A673 (cell line): ENCODE measurements around the gene COL9A2. TPM values are rescaled to one million over a fixed set of nuclear protein-coding genes. Genes with fewer than 3 reads are reported as not detected.

Experiments
- BruUV-seq: library from RNA; stranded (reverse); fragments of 400-500 nt; replicated peaks from 2 replicates; lab custom pipeline; 2021; lab: Mats Ljungman, UMichigan
- CTCF ChIA-PET: fragments of 300-600 bp; sonication (Branson Sonifier 250); formaldehyde crosslinking; loops from one replicate; lab custom pipeline; 2022; ENCODE audit warnings: antibody characterized with exemption; lab: Charles Lee
- POLR2A ChIA-PET: fragments of 300-600 bp; sonication (Branson Sonifier 250); formaldehyde crosslinking; loops from one replicate; lab custom pipeline; 2022; ENCODE audit warnings: antibody characterized with exemption; ENCODE audit not compliant: low non-redundant PET; lab: Charles Lee
- DNase-seq: peaks from one replicate; pipeline ENCODE4 v3.0.0-alpha.2; 2015; ENCODE audit warnings: low spot score
- H3K27ac ChIP-seq: fragments of 200-600 bp; sonication (generic); 2 replicates; pipeline ENCODE4 v1.5.1; 2016; ENCODE audit warnings: mixed run types, low read depth, mild to moderate bottlenecking, mixed read lengths, antibody characterized with exemption, low read length; ENCODE audit not compliant: poor library complexity, severe bottlenecking
- H3K27me3 ChIP-seq: fragments of 200-600 bp; sonication (generic); replicated peaks from 2 replicates; pipeline ENCODE4 v1.6.1; 2017; ENCODE audit warnings: mixed run types, low read depth, mild to moderate bottlenecking, mixed read lengths, antibody characterized with exemption, low read length; ENCODE audit not compliant: insufficient read depth, poor library complexity
- H3K36me3 ChIP-seq: fragments of 200-600 bp; sonication (generic); 2 replicates; pipeline ENCODE4 v1.6.1; 2016; ENCODE audit warnings: mixed run types, mild to moderate bottlenecking, mixed read lengths, antibody characterized with exemption, low read length; ENCODE audit not compliant: insufficient read depth, poor library complexity, severe bottlenecking
- H3K4me1 ChIP-seq: fragments of 200-600 bp; sonication (generic); 2 replicates; pipeline ENCODE4 v1.6.1; 2017; ENCODE audit warnings: mixed run types, mild to moderate bottlenecking, mixed read lengths, antibody characterized with exemption, low read length; ENCODE audit not compliant: insufficient read depth, poor library complexity, severe bottlenecking
- H3K4me3 ChIP-seq: fragments of 200-600 bp; sonication (generic); 2 replicates; pipeline ENCODE4 v1.5.1; 2016; ENCODE audit warnings: low read depth, mixed run types, mild to moderate bottlenecking, mixed read lengths, low read length; ENCODE audit not compliant: poor library complexity, severe bottlenecking
- H3K9me3 ChIP-seq: fragments of 200-600 bp; sonication (generic); 2 replicates; pipeline ENCODE4 v1.6.1; 2016; ENCODE audit warnings: mixed run types, low read depth, mild to moderate bottlenecking, mixed read lengths, antibody characterized with exemption, low read length; ENCODE audit not compliant: poor library complexity, severe bottlenecking
- EZH2 ChIP-seq: fragments of 200-600 bp; sonication (generic); IDR thresholded peaks from 2 replicates; pipeline ENCODE4 v1.6.1; 2017; ENCODE audit warnings: borderline replicate concordance, low read depth, mild to moderate bottlenecking, mixed read lengths, antibody characterized with exemption, low read length; ENCODE audit not compliant: poor library complexity, severe bottlenecking
- intact Hi-C: fragments of 100-400 bp; cut with micrococcal nuclease; formaldehyde crosslinking; loops from one replicate; pipeline ENCODE4 v1.10.0; 2022; ENCODE audit not compliant: unreplicated experiment
- total RNA-seq: library from RNA; stranded (reverse); gene quantifications from 2 replicates; pipeline ENCODE4 v1.2.3, GENCODE V29; 2021
- TF ChIP-seq, protein P1 (sequence below): fragments of 300-800, 200-600 bp; sonication (generic); conservative IDR thresholded peaks from 2 replicates; pipeline ENCODE4 v1.5.1; 2017; ENCODE audit warnings: low read depth, mild to moderate bottlenecking, antibody characterized with exemption, low read length, moderate library complexity, mixed read lengths

COL9A2 gene
- total RNA-seq, 1 experiment from 2014 or later: 5.2 TPM

DNA sequence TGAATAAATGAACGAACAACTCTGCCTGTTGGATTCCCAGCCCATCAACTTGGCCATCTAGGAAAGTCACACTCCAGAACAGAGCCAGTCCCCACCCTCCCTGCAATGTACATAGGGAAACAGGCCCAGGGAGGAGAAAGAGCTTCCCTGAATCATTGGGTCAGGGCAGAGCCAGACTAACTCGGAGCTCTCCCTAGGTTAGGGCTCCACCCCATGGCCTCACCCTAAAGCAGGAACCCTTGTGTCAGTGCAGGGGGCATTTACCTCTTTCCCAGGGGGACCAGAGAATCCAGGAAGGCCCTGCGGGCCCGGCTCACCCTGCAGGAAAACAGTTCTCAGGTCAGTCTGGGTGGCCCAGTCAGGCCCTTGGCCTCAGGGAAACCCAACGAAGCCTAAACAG is 11.6 kb downstream of the COL9A2 start:
- ChIA-PET CTCF (interaction anchor here (0.6 to 1.0 kb wide), 4 partner anchors 10 to 161 kb away, joined by 3 read pairs; no protein-coding TSS in a partner anchor), POLR2A (no interaction called here)
- no peak overlapping the region for H3K27ac ChIP-seq
- no peak for TF ChIP-seq EZH2
- TF ChIP-seq, protein P1, sequence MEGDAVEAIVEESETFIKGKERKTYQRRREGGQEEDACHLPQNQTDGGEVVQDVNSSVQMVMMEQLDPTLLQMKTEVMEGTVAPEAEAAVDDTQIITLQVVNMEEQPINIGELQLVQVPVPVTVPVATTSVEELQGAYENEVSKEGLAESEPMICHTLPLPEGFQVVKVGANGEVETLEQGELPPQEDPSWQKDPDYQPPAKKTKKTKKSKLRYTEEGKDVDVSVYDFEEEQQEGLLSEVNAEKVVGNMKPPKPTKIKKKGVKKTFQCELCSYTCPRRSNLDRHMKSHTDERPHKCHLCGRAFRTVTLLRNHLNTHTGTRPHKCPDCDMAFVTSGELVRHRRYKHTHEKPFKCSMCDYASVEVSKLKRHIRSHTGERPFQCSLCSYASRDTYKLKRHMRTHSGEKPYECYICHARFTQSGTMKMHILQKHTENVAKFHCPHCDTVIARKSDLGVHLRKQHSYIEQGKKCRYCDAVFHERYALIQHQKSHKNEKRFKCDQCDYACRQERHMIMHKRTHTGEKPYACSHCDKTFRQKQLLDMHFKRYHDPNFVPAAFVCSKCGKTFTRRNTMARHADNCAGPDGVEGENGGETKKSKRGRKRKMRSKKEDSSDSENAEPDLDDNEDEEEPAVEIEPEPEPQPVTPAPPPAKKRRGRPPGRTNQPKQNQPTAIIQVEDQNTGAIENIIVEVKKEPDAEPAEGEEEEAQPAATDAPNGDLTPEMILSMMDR: no peak
- no TSS peak for BruUV-seq
- H3K27me3 ChIP-seq: no peaks in the 10 kb centered on the region
- DNase-seq: no peak
- H3K9me3 ChIP-seq: no peaks in the 10 kb centered on the region
- peaks cover 6% of the 10 kb centered on the region for H3K4me1 ChIP-seq
- H3K36me3 ChIP-seq: no peaks in the 10 kb centered on the region
- no peak overlapping the region for H3K4me3 ChIP-seq
- intact Hi-C loops: no loop called here

DNA sequence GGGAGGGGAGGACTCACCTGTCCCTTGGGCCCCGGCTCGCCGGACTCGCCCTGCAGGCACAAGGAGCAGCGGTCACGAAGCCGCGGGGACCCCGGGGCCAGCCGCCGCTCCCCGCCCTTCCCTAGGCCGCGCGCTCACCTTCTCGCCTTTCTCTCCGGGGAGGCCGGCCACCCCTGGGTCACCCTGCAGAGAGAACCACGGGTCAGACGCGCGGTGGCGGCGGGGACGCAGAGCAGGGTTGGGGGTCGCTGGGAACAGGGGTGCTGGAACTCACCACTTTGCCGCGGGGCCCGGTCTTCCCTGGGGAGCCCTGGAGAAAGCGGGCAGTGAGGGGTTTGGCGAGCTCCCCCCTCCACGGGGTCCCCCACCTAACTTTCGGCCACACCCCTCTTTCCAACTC is 13.3 kb downstream of the COL9A2 start:
- H3K9me3 ChIP-seq: no peaks in the 10 kb centered on the region
- POLR2A ChIA-PET: no interaction called here

DNA sequence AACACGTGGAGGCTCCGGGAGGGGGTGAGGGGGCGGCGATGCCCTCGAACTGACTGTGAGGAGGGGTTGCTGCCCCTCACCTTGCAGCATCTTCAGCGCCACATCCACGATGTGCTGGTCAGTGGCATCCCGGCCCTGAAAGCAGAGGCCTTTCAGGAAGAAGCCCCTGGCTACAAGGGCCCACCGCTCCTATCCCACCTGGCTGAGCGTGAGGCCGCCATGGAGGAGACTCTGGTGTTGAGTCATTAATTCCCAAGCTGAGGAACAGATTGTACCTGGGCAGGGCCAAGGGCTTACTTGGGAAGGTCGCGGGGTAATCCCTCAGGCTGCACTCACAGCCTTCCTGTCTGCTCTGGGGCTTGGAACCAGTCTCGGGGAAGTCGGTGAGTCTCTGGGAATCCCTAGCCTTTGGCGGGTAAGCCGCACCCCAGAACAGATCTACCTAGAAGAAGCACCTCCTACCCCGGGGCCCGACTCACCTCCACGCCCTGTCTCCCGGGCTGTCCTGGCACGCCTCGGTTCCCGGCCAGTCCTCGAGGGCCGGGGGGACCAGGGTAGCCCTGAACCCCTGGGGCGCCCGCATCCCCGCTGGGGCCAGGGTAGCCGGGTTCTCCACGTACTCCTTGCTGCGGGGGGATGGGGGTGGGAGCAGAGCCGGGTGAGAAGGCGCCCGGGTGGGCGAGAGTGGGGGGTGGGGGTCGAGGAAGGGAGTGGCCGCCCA is 13.9 kb downstream of the COL9A2 start:
- POLR2A ChIA-PET: no interaction called here
- Histone ChIP-seq H3K27me3 (no peaks in the 10 kb centered on the region), H3K36me3 (no peaks in the 10 kb centered on the region), H3K9me3 (no peaks in the 10 kb centered on the region), H3K4me3 (no peak overlapping the region), H3K4me1 (no peaks in the 10 kb centered on the region), H3K27ac (no peak overlapping the region)
- CTCF ChIA-PET: no interaction called here
- no peak for DNase-seq
- intact Hi-C loops: no loop called here
- no TSS peak for BruUV-seq
- TF ChIP-seq, protein P1: no peak
- no peak for TF ChIP-seq EZH2

More for the DNA sequence above, 13.3 kb downstream of the COL9A2 start:
- BruUV-seq: no TSS peak
- Histone ChIP-seq H3K27ac (no peak overlapping the region), H3K27me3 (no peaks in the 10 kb centered on the region), H3K4me1 (no peaks in the 10 kb centered on the region), H3K36me3 (no peaks in the 10 kb centered on the region), H3K4me3 (no peak overlapping the region)
- intact Hi-C loops: no loop called here
- no peak for DNase-seq
- TF ChIP-seq EZH2: no peak
- TF ChIP-seq, protein P1: no peak
- CTCF ChIA-PET: no interaction called here
